GM12878 (cell line): ENCODE measurements around the gene GAD2. TPM values are rescaled to one million over a fixed set of nuclear protein-coding genes. Genes with fewer than 3 reads are reported as not detected.

Experiments
- ATAC-seq: fragments of 200-7000 bp; cut with Tn5 transposase; 3 replicates; pipeline ENCODE4 v1.9.1; 2020; ENCODE audit warnings: mild to moderate bottlenecking, moderate library complexity
- BruUV-seq: library from RNA; stranded (reverse); fragments of 400-500 nt; replicated peaks from 2 replicates; lab custom pipeline; 2021; lab: Mats Ljungman, UMichigan
- CTCF ChIA-PET: fragments of 300-600 bp; sonication (Branson Sonifier 250); formaldehyde crosslinking; extraction: SDS; loops from one replicate; lab custom pipeline; 2021; ENCODE audit warnings: inconsistent platforms; lab: Yijun Ruan, JAX
- POLR2A ChIA-PET: fragments of 350-600 bp; formaldehyde crosslinking; extraction: SDS; loops from one replicate; lab custom pipeline; 2021; ENCODE audit warnings: inconsistent platforms; lab: Charles Lee
- RAD21 ChIA-PET: fragments of 300-600 bp; sonication (Branson Sonifier 250); formaldehyde crosslinking; loops from one replicate; lab custom pipeline; 2023; ENCODE audit warnings: antibody characterized with exemption; ENCODE audit not compliant: unreplicated experiment; lab: Charles Lee
- SMC1A ChIA-PET: fragments of 300-600 bp; sonication (Branson Sonifier 250); formaldehyde crosslinking; loops from one replicate; lab custom pipeline; 2023; ENCODE audit not compliant: unreplicated experiment, uncharacterized antibody; lab: Charles Lee
- DNase-seq: peaks from one replicate; pipeline ENCODE4 v3.0.0-alpha.2; 2011; ENCODE audit warnings: low read depth, low spot score
- FAIRE-seq: peaks from 3 replicates; lab custom pipeline; 2011; peaks lifted over from hg19 to GRCh38; lab: Jason Lieb, UNC
- H2AFZ ChIP-seq: 2 replicates; pipeline ENCODE4 v1.6.0; 2011; ENCODE audit warnings: low read depth, low read length, control low read depth; ENCODE audit not compliant: control insufficient read depth
- H3K27ac ChIP-seq: 2 replicates; pipeline ENCODE4 v1.5.1; 2011; ENCODE audit warnings: control low read depth; ENCODE audit not compliant: control insufficient read depth, insufficient read depth
- H3K27me3 ChIP-seq, 2 experiments: replicated peaks in 1 of 2; 2 replicates each; pipeline versions ENCODE4 v1.6.0 to v1.6.1; 2011; ENCODE audit warnings: low read length in 1 of 2; ENCODE audit not compliant: control insufficient read depth in 2 of 2, insufficient read depth in 2 of 2
- H3K36me3 ChIP-seq, 2 experiments: 2 replicates each; pipeline ENCODE4 v1.5.1; 2011; ENCODE audit warnings: low read length in 1 of 2; ENCODE audit not compliant: control insufficient read depth in 2 of 2, insufficient read depth in 2 of 2
- H3K4me1 ChIP-seq: 2 replicates; pipeline ENCODE4 v1.6.1; 2011; ENCODE audit warnings: mild to moderate bottlenecking, low read length, moderate library complexity, mixed read lengths; ENCODE audit not compliant: control insufficient read depth, insufficient read depth
- H3K4me2 ChIP-seq: 2 replicates; pipeline ENCODE4 v1.6.0; 2011; ENCODE audit warnings: control low read depth; ENCODE audit not compliant: control insufficient read depth, insufficient read depth
- H3K4me3 ChIP-seq: fragments of 200-600 bp; sonication (generic); 2 replicates; pipeline ENCODE4 v1.5.1; 2016
- H3K79me2 ChIP-seq: 2 replicates; pipeline ENCODE4 v1.6.0; 2011; ENCODE audit warnings: low read length; ENCODE audit not compliant: control insufficient read depth, insufficient read depth
- H3K9ac ChIP-seq: 2 replicates; pipeline ENCODE4 v1.8.0; 2011; ENCODE audit warnings: low read length, control low read depth, mixed read lengths; ENCODE audit not compliant: control insufficient read depth, insufficient read depth
- H3K9me3 ChIP-seq: replicated peaks from 3 replicates; pipeline ENCODE4 v1.5.1; 2011; ENCODE audit warnings: mild to moderate bottlenecking, low read length; ENCODE audit not compliant: control insufficient read depth, insufficient read depth
- H4K20me1 ChIP-seq: 2 replicates; pipeline ENCODE4 v1.6.0; 2011; ENCODE audit not compliant: control insufficient read depth, insufficient read depth
- BCL3 ChIP-seq: IDR thresholded peaks from 2 replicates; pipeline ENCODE4 v1.6.1; 2011; ENCODE audit warnings: borderline replicate concordance, low read depth, mild to moderate bottlenecking, moderate library complexity, low read length; ENCODE audit not compliant: insufficient read depth, poor library complexity, severe bottlenecking
- CEBPZ ChIP-seq: fragments of 150-350 bp; IDR thresholded peaks from 2 replicates; pipeline ENCODE4 v1.6.1; 2016; ENCODE audit warnings: low read depth, low read length
- DPF2 ChIP-seq: fragments of 450-650 bp; IDR thresholded peaks from 2 replicates; pipeline ENCODE4 v1.6.1; 2017; ENCODE audit warnings: mild to moderate bottlenecking
- ELK1 ChIP-seq: IDR thresholded peaks from 2 replicates; pipeline ENCODE4 v1.6.1; 2012; ENCODE audit warnings: low read depth, low read length, improper control_type of control experiment
- EZH2 ChIP-seq: IDR thresholded peaks from 2 replicates; pipeline ENCODE4 v1.6.1; 2012; ENCODE audit warnings: low read depth, mild to moderate bottlenecking, control low read depth, inconsistent platforms, low read length, borderline replicate concordance; ENCODE audit not compliant: control insufficient read depth
- HSF1 ChIP-seq: fragments of 150-350 bp; IDR thresholded peaks from 2 replicates; pipeline ENCODE4 v1.6.1; 2014; ENCODE audit warnings: mild to moderate bottlenecking, low read depth, low read length
- NR2F1 ChIP-seq: fragments of 450-650 bp; conservative IDR thresholded peaks from 2 replicates; pipeline ENCODE4 v1.6.1; 2017; ENCODE audit warnings: mild to moderate bottlenecking
- POLR2A ChIP-seq: IDR thresholded peaks from 2 replicates; pipeline ENCODE4 v1.6.1; 2011; ENCODE audit warnings: low read depth, mild to moderate bottlenecking, low read length
- RBBP5 ChIP-seq: fragments of 200-600 bp; sonication (generic); conservative IDR thresholded peaks from 2 replicates; pipeline ENCODE4 v1.6.1; 2016
- RELB ChIP-seq: fragments of 450-650 bp; IDR thresholded peaks from 2 replicates; pipeline ENCODE4 v1.6.1; 2017; ENCODE audit warnings: low read depth, mild to moderate bottlenecking, moderate library complexity
- SMAD1 ChIP-seq: fragments of 450-650 bp; IDR thresholded peaks from 2 replicates; pipeline ENCODE4 v1.6.1; 2018; ENCODE audit warnings: mild to moderate bottlenecking, low read depth; ENCODE audit not compliant: partially characterized antibody
- SMARCA5 ChIP-seq: fragments of 450-650 bp; IDR thresholded peaks from 2 replicates; pipeline ENCODE4 v1.6.1; 2017; ENCODE audit warnings: mild to moderate bottlenecking
- USF1 ChIP-seq: IDR thresholded peaks from 2 replicates; pipeline ENCODE4 v1.6.1; 2011; ENCODE audit warnings: borderline replicate concordance, low read depth, mild to moderate bottlenecking, moderate library complexity, mixed read lengths, low read length; ENCODE audit not compliant: insufficient read depth; ENCODE audit errors: extremely low read length
- WGBS: methylation state at CpG from one replicate; pipeline ENCODE4 v1.1.6; 2016; ENCODE audit warnings: low lambda C conversion rate; ENCODE audit not compliant: insufficient replicate concordance, insufficient coverage; ENCODE audit errors: missing lambda C conversion rate; 5-methylcytosine and 5-hydroxymethylcytosine counted together
- in situ Hi-C: fragments of 300-500 bp; cut with MboI; formaldehyde crosslinking; loops from 9 replicates; pipeline ENCODE4 v1.14.3; 2018; ENCODE audit warnings: mixed read lengths
- intact Hi-C: fragments of 100-400 bp; cut with micrococcal nuclease; formaldehyde crosslinking; loops from one replicate; pipeline ENCODE4 v1.14.2; 2022; ENCODE audit not compliant: unreplicated experiment
- polyA plus RNA-seq, 11 experiments: library from polyadenylated mRNA; depleted of rRNA in 4 of 11; unstranded in 6 of 11; stranded (reverse) in 5 of 11; fragments of >200 nt; fragmentation: Nextera tagmentation in 4 of 11; fragmentation: Illumina TruSeq in 1 of 11; extraction: Ambion mirVana in 4 of 11; extraction: Trizol in 1 of 11; gene quantifications; 1 replicate in 1 of 11; 2 replicates in 10 of 11; pipeline versions ENCODE4 v1.2.1 to v1.2.3, GENCODE V29; 2011 to 2016; ENCODE audit warnings: inconsistent platforms in 2 of 11, missing spikeins in 2 of 11, low read depth in 1 of 11
- total RNA-seq, 4 experiments: library from RNA; depleted of rRNA in 3 of 4; stranded (reverse); fragments of >200 nt in 3 of 4; fragmentation: Illumina TruSeq in 1 of 4; extraction: Trizol in 1 of 4; gene quantifications; 2 replicates each; pipeline versions ENCODE4 v1.2.1 to v1.2.3, GENCODE V29; 2013 to 2021

Gene GAD2
- total and polyA plus RNA-seq, 10 of the 15 experiments (the other 5 are each of a cell fraction or from before 2014, with no cell fraction given), result not detected

- FAIRE-seq (no peak), ATAC-seq (no peak), DNase-seq (no peak)
- WGBS, result 32% methylated on average over 2 of the region's 2 CpGs
- Histone ChIP-seq H3K4me1 (no peaks in the 10 kb centered on the region), H3K9ac (no peak overlapping the region), H3K4me3 (no peak overlapping the region), H3K27ac (no peak overlapping the region), H3K9me3 (no peaks in the 10 kb centered on the region), H3K79me2 (no peaks in the 10 kb centered on the region), H2AFZ (no peak overlapping the region), H3K27me3 (peaks cover 0 to 4% of the 10 kb centered on the region in 2 experiments; a peak in 1 of 4 replicates), H3K4me2 (no peak overlapping the region), H3K36me3 (no peaks in the 10 kb centered on the region), H4K20me1 (no peaks in the 10 kb centered on the region)
- ChIA-PET SMC1A (no interaction called here), RAD21 (no interaction called here), CTCF (no interaction called here), POLR2A (no interaction called here)
- no TSS peak for BruUV-seq
- in situ Hi-C loops, result no loop called here
- intact Hi-C loops, result no loop called here
- no peak for TF ChIP-seq DPF2
- TF ChIP-seq EZH2, result no peak
- TF ChIP-seq SMAD1, result no peak
- no peak for TF ChIP-seq POLR2A
- TF ChIP-seq ELK1, result no peak
- no peak for TF ChIP-seq RBBP5
- no peak for TF ChIP-seq BCL3
- TF ChIP-seq HSF1, result no peak
- TF ChIP-seq USF1, result no peak
- TF ChIP-seq NR2F1, result no peak
- no peak for TF ChIP-seq RELB
- TF ChIP-seq CEBPZ, result no peak
- no peak for TF ChIP-seq SMARCA5
Measured at GRCh38 chr10:26300001-26300400, 83.4 kb downstream of the GAD2 start.
